ENCODE measurements around the gene FBXL16. TPM values are rescaled to one million over a fixed set of nuclear protein-coding genes. Genes with fewer than 3 reads are reported as not detected.

FBXL16 gene
- total and polyA plus RNA-seq, 2 donors (not counting 3 experiments of a cell fraction or from before 2014, with no cell fraction given), result 0.07 to 0.22 TPM

- no peaks in the 10 kb centered on the region for H3K4me1 ChIP-seq (ENCODE audit: control insufficient read depth, extremely low read depth, insufficient read depth, low read length)
- H3K36me3 ChIP-seq (ENCODE audit: control insufficient read depth in 2 of 2, extremely low read depth in 1 of 2, insufficient read depth in 2 of 2, low read length in 2 of 2), result peaks cover 0 to 3% of the 10 kb centered on the region in 2 experiments
- FAIRE-seq (no peak), DNase-seq (ENCODE audit: low read depth, low spot score) (no peak)
- H3K4me2 ChIP-seq (ENCODE audit: insufficient read depth, low read length), result no peak overlapping the region
- H3K79me2 ChIP-seq (ENCODE audit: control insufficient read depth, insufficient read depth, low read length), result no peaks in the 10 kb centered on the region
- CTCF ChIA-PET, result interaction anchor here (0.6 to 1.9 kb wide), 6 partner anchors 8 to 80 kb away, joined by 3 to 10 read pairs (median 4); partner anchors contain the start of gene RHBDL1
- H3K27ac ChIP-seq (ENCODE audit: insufficient read depth, low read depth, low read length), result no peak overlapping the region
- POLR2A ChIA-PET, result no interaction called here
- H3K9me3 ChIP-seq (replicated peaks; ENCODE audit: control insufficient read depth, insufficient read depth, low read length), result no peaks in the 10 kb centered on the region
- intact Hi-C loops (cut with micrococcal nuclease), result no loop called here
- H4K20me1 ChIP-seq (replicated peaks; ENCODE audit: control insufficient read depth, extremely low read depth, insufficient read depth, low read length), result no peaks in the 10 kb centered on the region
- no peak overlapping the region for H3K9ac ChIP-seq (replicated peaks; ENCODE audit: extremely low read depth, insufficient read depth, low read length)
- no TSS peak for BruUV-seq (replicated peaks)
- no peak overlapping the region for H3K4me3 ChIP-seq (replicated peaks in 1 of 3; ENCODE audit: insufficient read depth in 1 of 3, low read depth in 1 of 3, low read length in 3 of 3)
- dilution Hi-C loops (cut with MboI; ENCODE audit: extremely low pct_ligation_motif_present, low sequenced_read_pairs), result no loop called here
- H3K9me1 ChIP-seq (replicated peaks; ENCODE audit: control insufficient read depth, extremely low read depth, insufficient read depth, low read length), result no peaks in the 10 kb centered on the region
- H2AFZ ChIP-seq (ENCODE audit: low read depth, low read length), result no peak overlapping the region
- TF ChIP-seq POLR2A (IDR thresholded peaks at IDR 0.05; ENCODE audit: low read depth, low read length), result no peak
- TF ChIP-seq, protein P1, sequence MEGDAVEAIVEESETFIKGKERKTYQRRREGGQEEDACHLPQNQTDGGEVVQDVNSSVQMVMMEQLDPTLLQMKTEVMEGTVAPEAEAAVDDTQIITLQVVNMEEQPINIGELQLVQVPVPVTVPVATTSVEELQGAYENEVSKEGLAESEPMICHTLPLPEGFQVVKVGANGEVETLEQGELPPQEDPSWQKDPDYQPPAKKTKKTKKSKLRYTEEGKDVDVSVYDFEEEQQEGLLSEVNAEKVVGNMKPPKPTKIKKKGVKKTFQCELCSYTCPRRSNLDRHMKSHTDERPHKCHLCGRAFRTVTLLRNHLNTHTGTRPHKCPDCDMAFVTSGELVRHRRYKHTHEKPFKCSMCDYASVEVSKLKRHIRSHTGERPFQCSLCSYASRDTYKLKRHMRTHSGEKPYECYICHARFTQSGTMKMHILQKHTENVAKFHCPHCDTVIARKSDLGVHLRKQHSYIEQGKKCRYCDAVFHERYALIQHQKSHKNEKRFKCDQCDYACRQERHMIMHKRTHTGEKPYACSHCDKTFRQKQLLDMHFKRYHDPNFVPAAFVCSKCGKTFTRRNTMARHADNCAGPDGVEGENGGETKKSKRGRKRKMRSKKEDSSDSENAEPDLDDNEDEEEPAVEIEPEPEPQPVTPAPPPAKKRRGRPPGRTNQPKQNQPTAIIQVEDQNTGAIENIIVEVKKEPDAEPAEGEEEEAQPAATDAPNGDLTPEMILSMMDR (IDR thresholded peaks at IDR 0.05; ENCODE audit: extremely low read depth in 1 of 2, insufficient read depth in 1 of 2, low read depth in 1 of 2, low read length in 2 of 2), result peak; percentile 17 to 24
- no peaks in the 10 kb centered on the region for H3K27me3 ChIP-seq (ENCODE audit: control insufficient read depth in 2 of 2, insufficient read depth in 2 of 2, low read length in 2 of 2)
These were observed 46.7 kb downstream of the FBXL16 start for GRCh38 chr16:658679-659571.

- no peaks in the 10 kb centered on the region for H3K27me3 ChIP-seq (ENCODE audit: control insufficient read depth in 2 of 2, insufficient read depth in 2 of 2, low read length in 2 of 2)
- H3K79me2 ChIP-seq (ENCODE audit: control insufficient read depth, insufficient read depth, low read length), result no peaks in the 10 kb centered on the region
- H3K4me3 ChIP-seq (replicated peaks in 1 of 3; ENCODE audit: insufficient read depth in 1 of 3, low read depth in 1 of 3, low read length in 3 of 3), result no peak overlapping the region
- TF ChIP-seq, protein P1 (IDR thresholded peaks at IDR 0.05; ENCODE audit: extremely low read depth in 1 of 2, insufficient read depth in 1 of 2, low read depth in 1 of 2, low read length in 2 of 2), result no peak
- TF ChIP-seq MYC (IDR thresholded peaks at IDR 0.05; ENCODE audit: low read depth, low read length), result no peak
- no peak for TF ChIP-seq POLR2A (IDR thresholded peaks at IDR 0.05; ENCODE audit: low read depth, low read length)
- DNase-seq (ENCODE audit: low read depth, low spot score) (no peak), FAIRE-seq (no peak)
- H3K4me1 ChIP-seq (ENCODE audit: control insufficient read depth, extremely low read depth, insufficient read depth, low read length), result no peaks in the 10 kb centered on the region
- H3K9ac ChIP-seq (replicated peaks; ENCODE audit: extremely low read depth, insufficient read depth, low read length), result no peak overlapping the region
- intact Hi-C loops (cut with micrococcal nuclease) (no loop called here), dilution Hi-C loops (cut with MboI; ENCODE audit: extremely low pct_ligation_motif_present, low sequenced_read_pairs) (no loop called here)
- CTCF ChIA-PET, result interaction anchor here (1.0 kb wide), 1 partner anchor 9 kb away, joined by 3 read pairs; no protein-coding TSS in a partner anchor
- no peaks in the 10 kb centered on the region for H3K9me1 ChIP-seq (replicated peaks; ENCODE audit: control insufficient read depth, extremely low read depth, insufficient read depth, low read length)
- H3K36me3 ChIP-seq (ENCODE audit: control insufficient read depth in 2 of 2, extremely low read depth in 1 of 2, insufficient read depth in 2 of 2, low read length in 2 of 2), result peaks cover 0 to 4% of the 10 kb centered on the region in 2 experiments
- POLR2A ChIA-PET, result no interaction called here
- no peak overlapping the region for H2AFZ ChIP-seq (ENCODE audit: low read depth, low read length)
- no peak overlapping the region for H3K27ac ChIP-seq (ENCODE audit: insufficient read depth, low read depth, low read length)
- H3K4me2 ChIP-seq (ENCODE audit: insufficient read depth, low read length), result no peak overlapping the region
- no peaks in the 10 kb centered on the region for H3K9me3 ChIP-seq (replicated peaks; ENCODE audit: control insufficient read depth, insufficient read depth, low read length)
- no peaks in the 10 kb centered on the region for H4K20me1 ChIP-seq (replicated peaks; ENCODE audit: control insufficient read depth, extremely low read depth, insufficient read depth, low read length)
- no TSS peak for BruUV-seq (replicated peaks)
These were observed 48.1 kb downstream of the FBXL16 start for GRCh38 chr16:657487-657886.
